GM12891 (cell line): ENCODE measurements around the gene SLAMF9.

ENCODE experiments used
- PAX5 ChIP-seq: IDR thresholded peaks from 2 replicates; pipeline ENCODE4 v1.6.1; 2011; ENCODE audit warnings: low read length, moderate library complexity, mild to moderate bottlenecking; ENCODE audit not compliant: insufficient read depth, severe bottlenecking
- POLR2A ChIP-seq: IDR thresholded peaks from 2 replicates; pipeline ENCODE4 v1.6.1; 2011; ENCODE audit warnings: low read depth, low read length, control low read depth
- POLR2AphosphoS5 ChIP-seq: IDR thresholded peaks from 2 replicates; pipeline ENCODE4 v1.6.1; 2011; ENCODE audit warnings: low read depth, low read length, control low read depth
- POU2F2 ChIP-seq: IDR thresholded peaks from 2 replicates; pipeline ENCODE4 v1.6.1; 2011; ENCODE audit warnings: low read depth, mild to moderate bottlenecking, control low read depth, low read length, moderate library complexity
- SPI1 ChIP-seq: IDR thresholded peaks from 2 replicates; pipeline ENCODE4 v1.6.1; 2011; ENCODE audit warnings: low read depth, low read length, control low read depth
- TAF1 ChIP-seq: IDR thresholded peaks from 2 replicates; pipeline ENCODE4 v1.6.1; 2011; ENCODE audit warnings: low read depth, low read length, control low read depth

- TF ChIP-seq POLR2A (no peak), TAF1 (no peak), POLR2AphosphoS5 (no peak), PAX5 (no peak), SPI1 (no peak), POU2F2 (no peak)
Observed at GRCh38 chr1:159931795-159932173, 22.3 kb downstream of the SLAMF9 start.
